Measurements from ENCODE around the gene LUC7L2.

LUC7L2 gene

GRCh38 chr7:139453673-139454321 lies 94.1 kb downstream of the LUC7L2 start:
- Histone ChIP-seq H2AFZ (ENCODE audit: low read depth, low read length) (no peak overlapping the region), H3K27ac (ENCODE audit: low read length) (no peak overlapping the region), H3K9me3 (ENCODE audit: insufficient read depth, low read length, severe bottlenecking) (no peaks in the 10 kb centered on the region), H3K4me3 (ENCODE audit: low read depth in 1 of 2, low read length in 2 of 2) (no peak overlapping the region), H3K27me3 (ENCODE audit: insufficient read depth, low read length, poor library complexity) (no peaks in the 10 kb centered on the region), H3K79me2 (ENCODE audit: insufficient read depth, low read length) (no peaks in the 10 kb centered on the region), H4K20me1 (ENCODE audit: insufficient read depth, low read length) (no peaks in the 10 kb centered on the region), H3K4me1 (ENCODE audit: insufficient read depth, low read length) (no peaks in the 10 kb centered on the region), H3K36me3 (ENCODE audit: insufficient read depth, low read length) (no peaks in the 10 kb centered on the region), H3K9ac (ENCODE audit: low read depth, low read length) (no peak overlapping the region), H3K4me2 (ENCODE audit: insufficient read depth, low read length) (no peak overlapping the region)
- DNase-seq = no peak
- no peak for TF ChIP-seq CTCF (IDR thresholded peaks at IDR 0.05; ENCODE audit: borderline replicate concordance, extremely low read depth, low read length, poor library complexity, severe bottlenecking)
- no peak for TF ChIP-seq EZH2 (IDR thresholded peaks at IDR 0.05; ENCODE audit: borderline replicate concordance, low read depth, low read length, severe bottlenecking)
- no peak for ATAC-seq (ENCODE audit: insufficient read depth, low read depth)

GRCh38 chr7:139455789-139456188 lies 96.1 kb downstream of the LUC7L2 start:
- no peak overlapping the region for H3K4me3 ChIP-seq (ENCODE audit: low read depth in 1 of 2, low read length in 2 of 2)
- no peak overlapping the region for H3K27ac ChIP-seq (ENCODE audit: low read length)
- no peak overlapping the region for H3K9ac ChIP-seq (ENCODE audit: low read depth, low read length)
- H2AFZ ChIP-seq (ENCODE audit: low read depth, low read length) = no peak overlapping the region
- H3K27me3 ChIP-seq (ENCODE audit: insufficient read depth, low read length, poor library complexity) = no peaks in the 10 kb centered on the region
- H4K20me1 ChIP-seq (ENCODE audit: insufficient read depth, low read length) = no peaks in the 10 kb centered on the region
- no peaks in the 10 kb centered on the region for H3K36me3 ChIP-seq (ENCODE audit: insufficient read depth, low read length)
- H3K4me2 ChIP-seq (ENCODE audit: insufficient read depth, low read length) = no peak overlapping the region
- TF ChIP-seq CTCF (IDR thresholded peaks at IDR 0.05; ENCODE audit: borderline replicate concordance, extremely low read depth, low read length, poor library complexity, severe bottlenecking) = no peak
- no peak for TF ChIP-seq EZH2 (IDR thresholded peaks at IDR 0.05; ENCODE audit: borderline replicate concordance, low read depth, low read length, severe bottlenecking)
- no peaks in the 10 kb centered on the region for H3K4me1 ChIP-seq (ENCODE audit: insufficient read depth, low read length)
- ATAC-seq (ENCODE audit: insufficient read depth, low read depth) (no peak), DNase-seq (no peak)
- no peaks in the 10 kb centered on the region for H3K79me2 ChIP-seq (ENCODE audit: insufficient read depth, low read length)
- no peaks in the 10 kb centered on the region for H3K9me3 ChIP-seq (ENCODE audit: insufficient read depth, low read length, severe bottlenecking)

GRCh38 chr7:139456511-139456910 lies 96.8 kb downstream of the LUC7L2 start:
- no peak for DNase-seq
- H2AFZ ChIP-seq (ENCODE audit: low read depth, low read length) = no peak overlapping the region
- no peak overlapping the region for H3K9ac ChIP-seq (ENCODE audit: low read depth, low read length)
- H3K9me3 ChIP-seq (ENCODE audit: insufficient read depth, low read length, severe bottlenecking) = no peaks in the 10 kb centered on the region
- H3K27ac ChIP-seq (ENCODE audit: low read length) = no peak overlapping the region
- H3K4me3 ChIP-seq (ENCODE audit: low read depth in 1 of 2, low read length in 2 of 2) = no peak overlapping the region
- no peaks in the 10 kb centered on the region for H3K27me3 ChIP-seq (ENCODE audit: insufficient read depth, low read length, poor library complexity)
- no peaks in the 10 kb centered on the region for H3K79me2 ChIP-seq (ENCODE audit: insufficient read depth, low read length)
- no peak for TF ChIP-seq EZH2 (IDR thresholded peaks at IDR 0.05; ENCODE audit: borderline replicate concordance, low read depth, low read length, severe bottlenecking)
- no peak for TF ChIP-seq CTCF (IDR thresholded peaks at IDR 0.05; ENCODE audit: borderline replicate concordance, extremely low read depth, low read length, poor library complexity, severe bottlenecking)
- H3K36me3 ChIP-seq (ENCODE audit: insufficient read depth, low read length) = no peaks in the 10 kb centered on the region
- no peak overlapping the region for H3K4me2 ChIP-seq (ENCODE audit: insufficient read depth, low read length)
- no peaks in the 10 kb centered on the region for H3K4me1 ChIP-seq (ENCODE audit: insufficient read depth, low read length)
- H4K20me1 ChIP-seq (ENCODE audit: insufficient read depth, low read length) = no peaks in the 10 kb centered on the region
- no peak for ATAC-seq (ENCODE audit: insufficient read depth, low read depth)

Data from DND-41 (cell line).